CD4-positive, alpha-beta memory T cell (primary cell): Measurements from ENCODE around the gene OR5H2. TPM values are rescaled to one million over a fixed set of nuclear protein-coding genes. Genes with fewer than 3 reads are reported as not detected.
"Not testable (repeated sequence)": the region's sequence is repeated elsewhere in the genome, so short reads cannot be mapped to it uniquely, and the experiment has no call there.

Source experiments
- CTCF ChIA-PET: fragments of 350-600 bp; sonication (Branson Sonifier 250); formaldehyde crosslinking; loops from one replicate; lab custom pipeline; 2021; ENCODE audit warnings: inconsistent platforms; ENCODE audit not compliant: partially characterized antibody; lab: Charles Lee
- POLR2A ChIA-PET: fragments of 350-600 bp; sonication (Branson Sonifier 250); formaldehyde crosslinking; loops from one replicate; lab custom pipeline; 2021; ENCODE audit not compliant: partially characterized antibody; lab: Charles Lee
- DNase-seq, 5 donors: peaks; one replicate each; pipeline versions ENCODE4 v3.0.0 to v3.0.0-alpha.2; 2020 to 2022; ENCODE audit warnings: mixed read lengths in 1 of 5
- H3K27ac ChIP-seq: one replicate; pipeline ENCODE4 v1.7.0; 2013; ENCODE audit warnings: low read depth, low read length
- H3K27me3 ChIP-seq: 2 replicates; pipeline ENCODE4 v1.7.0; 2013; ENCODE audit warnings: mild to moderate bottlenecking, low read length, moderate library complexity; ENCODE audit not compliant: insufficient read depth
- H3K36me3 ChIP-seq: 2 replicates; pipeline ENCODE4 v1.7.0; 2013; ENCODE audit warnings: mild to moderate bottlenecking, low read length, moderate library complexity; ENCODE audit not compliant: insufficient read depth
- H3K4me1 ChIP-seq: 2 replicates; pipeline ENCODE4 v1.7.0; 2013; ENCODE audit warnings: mild to moderate bottlenecking, low read length, moderate library complexity; ENCODE audit not compliant: insufficient read depth
- H3K4me3 ChIP-seq, 2 donors: one replicate each; pipeline ENCODE4 v1.7.0; 2013; ENCODE audit warnings: low read length in 2 of 2, mild to moderate bottlenecking in 1 of 2
- H3K9me3 ChIP-seq, 2 donors: one replicate each; pipeline ENCODE4 v1.7.0; 2013; ENCODE audit warnings: low read length in 2 of 2, control low read depth in 1 of 2; ENCODE audit not compliant: control insufficient read depth in 1 of 2
- H3K27ac Mint-ChIP-seq, 7 donors: one replicate each; pipeline ENCODE4 v1.8.0; 2020 to 2021; ENCODE audit warnings: mixed read lengths in 7 of 7, mild to moderate bottlenecking in 6 of 7, inconsistent platforms in 3 of 7, moderate library complexity in 3 of 7
- H3K27me3 Mint-ChIP-seq, 2 donors: one replicate each; pipeline ENCODE4 v1.8.0; 2020 to 2021; ENCODE audit warnings: mixed read lengths in 2 of 2
- H3K36me3 Mint-ChIP-seq, 2 donors: one replicate each; pipeline ENCODE4 v1.8.0; 2020 to 2021; ENCODE audit warnings: mixed read lengths in 2 of 2, inconsistent platforms in 1 of 2, mild to moderate bottlenecking in 1 of 2
- H3K4me1 Mint-ChIP-seq, 4 donors: one replicate each; pipeline ENCODE4 v1.8.0; 2020 to 2021; ENCODE audit warnings: mixed read lengths in 4 of 4, mild to moderate bottlenecking in 1 of 4
- H3K4me3 Mint-ChIP-seq, 8 donors: one replicate each; pipeline ENCODE4 v1.8.0; 2020 to 2021; ENCODE audit warnings: mixed read lengths in 8 of 8, mild to moderate bottlenecking in 7 of 8, moderate library complexity in 6 of 8, inconsistent platforms in 3 of 8
- H3K9me3 Mint-ChIP-seq, 8 donors: one replicate each; pipeline ENCODE4 v1.8.0; 2020 to 2021; ENCODE audit warnings: mixed read lengths in 8 of 8, mild to moderate bottlenecking in 5 of 8, inconsistent platforms in 3 of 8, moderate library complexity in 1 of 8
- intact Hi-C: fragments of 100-400 bp; cut with micrococcal nuclease; formaldehyde crosslinking; loops from one replicate; pipeline ENCODE4 v1.15.1; 2023
- polyA plus RNA-seq, 2 donors: library from polyadenylated mRNA; unstranded; fragments of 300-500 nt; fragmentation: Illumina TruSeq; gene quantifications; one replicate each; pipeline ENCODE4 v1.2.3, GENCODE V29; 2021
- total RNA-seq, 2 experiments: library from RNA; stranded (reverse); gene quantifications; one replicate each; pipeline ENCODE4 v1.2.3, GENCODE V29; 2021

The OR5H2 gene
- total RNA-seq (not detected), polyA plus RNA-seq (not detected)

- Histone ChIP-seq H3K27me3 (no peaks in the 10 kb centered on the region), H3K9me3 (no peaks in the 10 kb centered on the region), H3K4me3 (no peak within 1 kb of the TSS), H3K36me3 (no peaks in the 10 kb centered on the region), H3K27ac (no peak within 1 kb of the TSS), H3K4me1 (no peaks in the 10 kb centered on the region)
- Mint-ChIP-seq H3K27ac (peak within 1 kb of the TSS in 1 of 7 donors; percentile 13), H3K27me3 (peaks cover under 1 to 2% of the 10 kb centered on the region in 2 donors), H3K9me3 (no peaks in the 10 kb centered on the region), H3K36me3 (no peaks in the 10 kb centered on the region), H3K4me3 (no peak within 1 kb of the TSS), H3K4me1 (peaks cover 0 to 9% (median 3%) of the 10 kb centered on the region in 4 donors)
- ChIA-PET CTCF (no interaction called here), POLR2A (no interaction called here)
- no peak for DNase-seq
- intact Hi-C loops = no loop called here
Observed at GRCh38 chr3:98282205-98282604, at the start of gene OR5H2. TSS of gene OR5H2 (plus strand) at chr3:98282505. CDS start at chr3:98282903, 398 bp downstream.

- peaks cover 0 to 4% (median 2%) of the 10 kb centered on the region in 4 donors for H3K4me1 Mint-ChIP-seq
- no peak overlapping the region for H3K27ac Mint-ChIP-seq
- H3K36me3 Mint-ChIP-seq = no peaks in the 10 kb centered on the region
- Histone ChIP-seq H3K9me3 (no peaks in the 10 kb centered on the region), H3K4me1 (no peaks in the 10 kb centered on the region), H3K27me3 (no peaks in the 10 kb centered on the region), H3K27ac (no peak overlapping the region), H3K36me3 (no peaks in the 10 kb centered on the region), H3K4me3 (no peak overlapping the region)
- ChIA-PET POLR2A (no interaction called here), CTCF (no interaction called here)
- H3K9me3 Mint-ChIP-seq = peaks cover 0 to 2% (median 0%) of the 10 kb centered on the region in 8 donors
- no peak for DNase-seq
- H3K4me3 Mint-ChIP-seq = no peak overlapping the region
- H3K27me3 Mint-ChIP-seq = peaks cover 2 to 3% of the 10 kb centered on the region in 2 donors
- intact Hi-C loops = no loop called here
Observed at GRCh38 chr3:98233468-98233867, 48.8 kb upstream of the OR5H2 start.

GRCh38 chr3:98240131-98240530 lies 42.2 kb upstream of the OR5H2 start:
- Mint-ChIP-seq H3K4me3 (no peak overlapping the region), H3K27me3 (peaks cover 4 to 6% of the 10 kb centered on the region in 2 donors), H3K27ac (no peak overlapping the region), H3K4me1 (no peaks in the 10 kb centered on the region), H3K9me3 (peaks cover 0 to 2% (median 0%) of the 10 kb centered on the region in 8 donors), H3K36me3 (no peaks in the 10 kb centered on the region)
- no peaks in the 10 kb centered on the region for H3K36me3 ChIP-seq
- no peak overlapping the region for H3K4me3 ChIP-seq
- ChIA-PET POLR2A (no interaction called here), CTCF (no interaction called here)
- DNase-seq = no peak
- H3K27ac ChIP-seq = no peak overlapping the region
- intact Hi-C loops = no loop called here
- H3K9me3 ChIP-seq = no peaks in the 10 kb centered on the region
- H3K27me3 ChIP-seq = no peaks in the 10 kb centered on the region
- H3K4me1 ChIP-seq = no peaks in the 10 kb centered on the region

GRCh38 chr3:98242155-98242554 lies 40.1 kb upstream of the OR5H2 start:
- intact Hi-C loops = no loop called here
- H3K36me3 ChIP-seq = no peaks in the 10 kb centered on the region
- Mint-ChIP-seq H3K27me3 (peaks cover 8% of the 10 kb centered on the region in 2 donors), H3K27ac (no peak overlapping the region), H3K4me3 (no peak overlapping the region), H3K36me3 (no peaks in the 10 kb centered on the region), H3K4me1 (no peaks in the 10 kb centered on the region), H3K9me3 (peaks cover 0 to 3% (median 0%) of the 10 kb centered on the region in 8 donors)
- no peaks in the 10 kb centered on the region for H3K9me3 ChIP-seq
- ChIA-PET CTCF (no interaction called here), POLR2A (no interaction called here)
- no peaks in the 10 kb centered on the region for H3K27me3 ChIP-seq
- no peak overlapping the region for H3K27ac ChIP-seq
- DNase-seq = no peak
- no peaks in the 10 kb centered on the region for H3K4me1 ChIP-seq
- H3K4me3 ChIP-seq = no peak overlapping the region

GRCh38 chr3:98243843-98244242 lies 38.5 kb upstream of the OR5H2 start:
- intact Hi-C loops = no loop called here
- Histone ChIP-seq H3K27me3 (no peaks in the 10 kb centered on the region), H3K36me3 (no peaks in the 10 kb centered on the region), H3K27ac (no peak overlapping the region), H3K9me3 (no peaks in the 10 kb centered on the region), H3K4me1 (no peaks in the 10 kb centered on the region), H3K4me3 (no peak overlapping the region)
- Mint-ChIP-seq H3K36me3 (no peaks in the 10 kb centered on the region), H3K27me3 (peaks cover 8% of the 10 kb centered on the region in 2 donors), H3K4me1 (no peaks in the 10 kb centered on the region), H3K9me3 (peaks cover 0 to 3% (median 0%) of the 10 kb centered on the region in 8 donors), H3K4me3 (no peak overlapping the region), H3K27ac (no peak overlapping the region)
- POLR2A ChIA-PET = no interaction called here
- CTCF ChIA-PET = no interaction called here
- DNase-seq = no peak

- Mint-ChIP-seq H3K27me3 (peaks cover 8% of the 10 kb centered on the region in 2 donors), H3K4me1 (no peaks in the 10 kb centered on the region), H3K27ac (no peak overlapping the region), H3K9me3 (peaks cover 0 to 3% (median 0%) of the 10 kb centered on the region in 8 donors), H3K36me3 (no peaks in the 10 kb centered on the region), H3K4me3 (no peak overlapping the region)
- no peaks in the 10 kb centered on the region for H3K27me3 ChIP-seq
- no peak overlapping the region for H3K27ac ChIP-seq
- intact Hi-C loops = no loop called here
- CTCF ChIA-PET = no interaction called here
- H3K4me1 ChIP-seq = no peaks in the 10 kb centered on the region
- POLR2A ChIA-PET = no interaction called here
- no peaks in the 10 kb centered on the region for H3K36me3 ChIP-seq
- H3K9me3 ChIP-seq = no peaks in the 10 kb centered on the region
- DNase-seq = no peak
- H3K4me3 ChIP-seq = no peak overlapping the region
Observed at GRCh38 chr3:98246142-98246541, 36.2 kb upstream of the OR5H2 start.

GRCh38 chr3:98256026-98256425 lies 26.3 kb upstream of the OR5H2 start:
- H3K4me3 Mint-ChIP-seq, DNase-seq, H3K4me1 Mint-ChIP-seq, CTCF ChIA-PET, H3K36me3 ChIP-seq, H3K27ac ChIP-seq, POLR2A ChIA-PET, H3K4me1 ChIP-seq, H3K4me3 ChIP-seq, H3K9me3 ChIP-seq, H3K27me3 ChIP-seq, H3K36me3 Mint-ChIP-seq, H3K27me3 Mint-ChIP-seq, intact Hi-C loops: not testable (repeated sequence)
- Mint-ChIP-seq H3K27ac (peak overlapping the region in 1 of 7 donors; percentile 11), H3K9me3 (peaks cover 0 to 12% (median 3%) of the 10 kb centered on the region in 8 donors)

- no peaks in the 10 kb centered on the region for H3K27me3 ChIP-seq
Observed at GRCh38 chr3:98259707-98260106, 22.6 kb upstream of the OR5H2 start.

More at GRCh38 chr3:98259707-98260106, 22.6 kb upstream of the OR5H2 start:
- H3K27ac Mint-ChIP-seq = no peak overlapping the region
- H3K4me3 ChIP-seq = no peak overlapping the region
- H3K27ac ChIP-seq = no peak overlapping the region
- H3K4me1 Mint-ChIP-seq = no peaks in the 10 kb centered on the region
- peaks cover 0 to 6% of the 10 kb centered on the region in 2 donors for H3K27me3 Mint-ChIP-seq
- no peaks in the 10 kb centered on the region for H3K9me3 ChIP-seq
- H3K4me3 Mint-ChIP-seq = no peak overlapping the region
- peaks cover 0 to 8% (median 4%) of the 10 kb centered on the region in 8 donors for H3K9me3 Mint-ChIP-seq
- DNase-seq = no peak
- no peaks in the 10 kb centered on the region for H3K4me1 ChIP-seq
- ChIA-PET POLR2A (no interaction called here), CTCF (no interaction called here)
- intact Hi-C loops = no loop called here
- no peaks in the 10 kb centered on the region for H3K36me3 Mint-ChIP-seq
- no peaks in the 10 kb centered on the region for H3K36me3 ChIP-seq
